Thyroid gland (tissue), 4 donors: ENCODE data around the gene MYPN. TPM values are rescaled to one million over a fixed set of nuclear protein-coding genes. Genes with fewer than 3 reads are reported as not detected.
A peak's percentile ranks its signal among the peaks of the same experiment; 100 is the strongest.

Experiments used
- DNase-seq, 2 donors: peaks; one replicate each; pipeline ENCODE4 v3.0.0-alpha.2; 2019
- H3K27ac ChIP-seq, 3 donors: fragments of 200-600 bp; sonication (generic); 1 replicate in 2 of 3; 2 replicates in 1 of 3; pipeline ENCODE4 v1.5.1; 2016 to 2019; ENCODE audit warnings: mild to moderate bottlenecking in 1 of 3, moderate library complexity in 1 of 3
- H3K27me3 ChIP-seq: fragments of 200-600 bp; sonication (generic); one replicate; pipeline ENCODE4 v1.5.1; 2019
- H3K36me3 ChIP-seq, 2 donors: fragments of 200-600 bp; sonication (generic); one replicate each; pipeline ENCODE4 v1.5.1; 2016 to 2019
- H3K4me1 ChIP-seq, 2 donors: fragments of 200-600 bp; sonication (generic); one replicate each; pipeline ENCODE4 v1.5.1; 2017 to 2019
- H3K4me3 ChIP-seq, 3 donors: fragments of 200-600 bp; sonication (generic); replicated peaks in 1 of 3; 1 replicate in 2 of 3; 2 replicates in 1 of 3; pipeline ENCODE4 v1.5.1; 2016; ENCODE audit warnings: mild to moderate bottlenecking in 1 of 3
- H3K9me3 ChIP-seq: fragments of 200-600 bp; sonication (generic); one replicate; pipeline ENCODE4 v1.5.1; 2017
- CTCF ChIP-seq, 6 experiments: fragments of 200-600 bp in 3 of 6; fragments of 450-650 bp in 3 of 6; sonication (generic) in 3 of 6; IDR thresholded peaks; one replicate each; pipeline ENCODE4 v1.5.1; 2016 to 2019; ENCODE audit warnings: antibody characterized with exemption in 6 of 6, mild to moderate bottlenecking in 2 of 6, inconsistent platforms in 1 of 6, moderate library complexity in 1 of 6
- POLR2A ChIP-seq, 2 donors: fragments of 450-650 bp; IDR thresholded peaks; one replicate each; pipeline ENCODE4 v1.6.1; 2017; ENCODE audit warnings: antibody characterized with exemption in 2 of 2, mild to moderate bottlenecking in 2 of 2, moderate library complexity in 1 of 2
- WGBS, 2 donors: methylation state at CpG; one replicate each; pipeline ENCODE4 v1.1.5; 2017; 5-methylcytosine and 5-hydroxymethylcytosine counted together
- intact Hi-C: fragments of 100-400 bp; cut with DNase I; formaldehyde crosslinking; loops from one replicate; pipeline ENCODE4 v1.15.1; 2023
- total RNA-seq, 4 donors: library from RNA; depleted of rRNA; stranded (reverse); fragments of >200 nt; gene quantifications; one replicate each; pipeline ENCODE4 v1.2.3, GENCODE V29; 2016

The MYPN gene
- total RNA-seq, 4 donors from 2014 or later = 0.11 TPM; not detected in 3

- no peaks in the 10 kb centered on the region for H3K4me1 ChIP-seq
- no peaks in the 10 kb centered on the region for H3K27me3 ChIP-seq
- intact Hi-C loops = no loop called here
- H3K27ac ChIP-seq = no peak overlapping the region
- H3K36me3 ChIP-seq = no peaks in the 10 kb centered on the region
- WGBS, 2 donors = 75 to 79% methylated on average over 5 of the region's 5 CpGs
- H3K4me3 ChIP-seq = no peak overlapping the region
- no peaks in the 10 kb centered on the region for H3K9me3 ChIP-seq
- TF ChIP-seq CTCF (IDR thresholded peaks at IDR 0.05) = no peak
- no peak for DNase-seq
Observed at GRCh38 chr10:68251625-68252495, 142.6 kb downstream of the MYPN start.

DNA sequence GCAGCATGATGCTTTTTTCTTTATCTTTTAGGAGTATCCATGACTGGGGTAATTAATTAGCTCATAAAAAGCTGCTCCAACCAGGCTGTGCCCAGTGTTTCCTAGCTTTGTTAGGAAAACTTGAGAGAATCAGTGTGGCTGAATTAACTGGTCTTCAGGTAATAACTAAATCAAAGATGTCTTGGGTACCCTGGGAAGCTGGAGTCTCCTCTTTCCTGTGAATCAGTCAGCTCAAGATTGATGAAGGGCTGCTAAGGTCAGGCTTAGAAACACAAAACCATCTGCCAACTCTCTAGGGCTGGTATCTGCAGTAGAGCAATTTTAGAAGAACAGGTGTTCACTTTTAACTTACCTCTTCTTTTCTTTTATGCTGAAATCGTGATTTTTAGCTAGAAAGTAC, 144.1 kb downstream of the MYPN start:
- no peak for DNase-seq
- WGBS, 2 donors = 21 to 35% methylated on average over 1 of the region's 1 CpG
- Histone ChIP-seq H3K36me3 (no peaks in the 10 kb centered on the region), H3K4me1 (no peaks in the 10 kb centered on the region), H3K4me3 (no peak overlapping the region), H3K27ac (no peak overlapping the region), H3K27me3 (no peaks in the 10 kb centered on the region), H3K9me3 (no peaks in the 10 kb centered on the region)
- TF ChIP-seq CTCF (IDR thresholded peaks at IDR 0.05) (no peak), POLR2A (IDR thresholded peaks at IDR 0.05) (no peak)
- intact Hi-C loops = no loop called here

- peaks cover 0 to 5% of the 10 kb centered on the region in 2 donors for H3K4me1 ChIP-seq
- no peak overlapping the region for H3K27ac ChIP-seq
- WGBS, 2 donors = 61 to 63% methylated on average over 7 of the region's 8 CpGs
- H3K9me3 ChIP-seq = no peaks in the 10 kb centered on the region
- no peaks in the 10 kb centered on the region for H3K27me3 ChIP-seq
- no peak overlapping the region for H3K4me3 ChIP-seq
- TF ChIP-seq CTCF (IDR thresholded peaks at IDR 0.05) = no peak
- no peak for TF ChIP-seq POLR2A (IDR thresholded peaks at IDR 0.05)
- DNase-seq = peak; percentile 73 to 77
- intact Hi-C loops = no loop called here
- H3K36me3 ChIP-seq = no peaks in the 10 kb centered on the region
Observed at GRCh38 chr10:68261132-68261856, 152.0 kb downstream of the MYPN start.

Other genes starting within 250 kb of the MYPN start
- gene SIRT1, start 224.8 kb upstream of the MYPN start, total RNA-seq = 10 to 100 TPM; 18.4 to 40.4 (median 27.6) TPM
- 10 to 100 TPM; 54.5 to 82.4 (median 67.5) TPM for gene HERC4, start 34.2 kb upstream of the MYPN start, total RNA-seq
- not detected for gene ATOH7, start 122.6 kb downstream of the MYPN start, total RNA-seq
- gene HNRNPH3, start 222.6 kb downstream of the MYPN start, total RNA-seq = 10 to 100 TPM; 47.8 to 75.8 (median 56.8) TPM
- 10 to 100 TPM in 1 of 4 donors, 1 to 10 TPM in 3; 5.0 to 12.3 (median 6.4) TPM for gene PBLD, start 223.4 kb downstream of the MYPN start, total RNA-seq